Measurements from ENCODE around the gene PON3. TPM values are rescaled to one million over a fixed set of nuclear protein-coding genes. Genes with fewer than 3 reads are reported as not detected.

The PON3 gene
- total and polyA plus RNA-seq, 5 experiments from 2014 or later, result not detected

DNA sequence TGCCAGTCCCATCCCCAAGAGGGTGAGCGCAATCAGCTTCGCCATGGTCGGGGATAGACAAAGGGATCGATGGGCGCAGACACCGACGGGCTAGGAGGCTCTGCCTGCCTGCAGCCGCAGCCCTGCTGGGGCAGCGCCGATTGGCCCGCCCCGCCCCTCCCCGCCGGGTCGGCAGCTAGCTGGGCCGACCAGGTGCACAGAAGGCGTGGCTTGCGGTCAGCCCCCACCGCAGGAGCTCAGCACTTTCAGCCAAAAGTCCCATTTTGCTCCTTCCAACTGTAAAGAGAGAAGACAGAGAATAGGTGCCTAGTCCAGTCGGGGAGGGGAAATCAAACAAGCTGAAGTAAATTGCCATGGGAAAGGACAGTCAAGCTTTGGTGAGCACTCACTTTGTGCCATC is 71.7 kb downstream of the PON3 start, which contains the start of gene PON1:
TSS of gene PON1 (minus strand) at position 102 of the 400 bp plus-strand sequence. CDS start at position 45, 57 bp downstream.
- ATAC-seq (peak; percentile 59 to 72), DNase-seq (peak in 3 of 10 donors; percentile 13 to 38 (median 17))
- POLR2A ChIA-PET, result no interaction called here
- peaks cover 0 to 5% (median 3%) of the 10 kb centered on the region in 4 donors for H3K4me1 Mint-ChIP-seq
- peaks cover 4 to 18% (median 11%) of the 10 kb centered on the region in 5 donors for H3K27me3 Mint-ChIP-seq
- H3K36me3 Mint-ChIP-seq, result peaks cover 0 to 7% (median 2%) of the 10 kb centered on the region in 3 donors
- H3K4me3 Mint-ChIP-seq, result peak within 1 kb of the TSS in 4 of 10 donors; percentile 11 to 50 (median 32)
- H3K27ac Mint-ChIP-seq, result no peak within 1 kb of the TSS
- H3K9me3 Mint-ChIP-seq, result peaks cover 0 to 6% (median 0%) of the 10 kb centered on the region in 9 donors

- no peak for ATAC-seq
- Mint-ChIP-seq H3K4me3 (no peak overlapping the region), H3K4me1 (peaks cover 0 to 5% (median 3%) of the 10 kb centered on the region in 4 donors), H3K27ac (no peak overlapping the region), H3K9me3 (peaks cover 0 to 6% (median 0%) of the 10 kb centered on the region in 9 donors), H3K27me3 (peaks cover 4 to 18% (median 11%) of the 10 kb centered on the region in 5 donors), H3K36me3 (peaks cover 0 to 7% (median 2%) of the 10 kb centered on the region in 3 donors)
- no peak for DNase-seq
- POLR2A ChIA-PET, result no interaction called here
Measured at GRCh38 chr7:95323410-95324129, 72.6 kb downstream of the PON3 start.

- Mint-ChIP-seq H3K27ac (no peak overlapping the region), H3K4me3 (no peak overlapping the region), H3K4me1 (peaks cover 0 to 5% (median 3%) of the 10 kb centered on the region in 4 donors), H3K9me3 (peaks cover 0 to 6% (median 0%) of the 10 kb centered on the region in 9 donors), H3K36me3 (peaks cover 0 to 5% (median 2%) of the 10 kb centered on the region in 3 donors), H3K27me3 (peaks cover 4 to 17% (median 11%) of the 10 kb centered on the region in 5 donors)
- ATAC-seq, result no peak
- DNase-seq, result no peak
- POLR2A ChIA-PET, result no interaction called here
Measured at GRCh38 chr7:95322854-95323253, 73.3 kb downstream of the PON3 start.

- DNase-seq, result no peak
- Mint-ChIP-seq H3K4me1 (peaks cover 0 to 5% (median 3%) of the 10 kb centered on the region in 4 donors), H3K27me3 (peaks cover 4 to 12% (median 11%) of the 10 kb centered on the region in 5 donors), H3K4me3 (no peak overlapping the region), H3K36me3 (peaks cover 0 to 2% (median under 1%) of the 10 kb centered on the region in 3 donors), H3K27ac (no peak overlapping the region), H3K9me3 (peaks cover 0 to 4% (median 0%) of the 10 kb centered on the region in 9 donors)
- POLR2A ChIA-PET, result no interaction called here
- ATAC-seq, result no peak
Measured at GRCh38 chr7:95322396-95322795, 73.8 kb downstream of the PON3 start.

DNA sequence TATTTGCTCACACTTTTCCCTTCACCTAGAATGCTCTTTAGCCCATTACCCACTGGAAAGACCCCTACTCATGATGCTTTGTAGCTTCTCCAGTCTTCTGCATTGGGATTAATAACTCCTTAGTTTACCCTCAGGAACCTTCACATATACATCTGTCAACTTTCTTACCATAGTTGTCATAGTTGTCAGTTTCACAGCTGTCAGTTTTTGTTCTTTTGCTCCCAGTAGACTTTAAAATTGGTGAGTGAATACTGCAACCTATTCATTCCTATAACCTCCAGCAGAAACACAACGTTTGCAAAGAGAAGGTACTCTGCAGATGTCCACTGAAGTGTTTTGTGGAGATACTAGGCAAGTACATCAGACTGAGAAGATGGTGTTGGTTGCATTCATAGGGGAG is 74.5 kb downstream of the PON3 start:
- Mint-ChIP-seq H3K27ac (no peak overlapping the region), H3K36me3 (peaks cover 0 to 2% (median 0%) of the 10 kb centered on the region in 3 donors), H3K9me3 (no peaks in the 10 kb centered on the region), H3K4me3 (no peak overlapping the region), H3K27me3 (peaks cover 4 to 12% (median 11%) of the 10 kb centered on the region in 5 donors), H3K4me1 (peaks cover 0 to 5% (median 3%) of the 10 kb centered on the region in 4 donors)
- DNase-seq, result no peak
- ATAC-seq, result no peak
- POLR2A ChIA-PET, result no interaction called here

GRCh38 chr7:95320651-95321050 is 75.5 kb downstream of the PON3 start:
- Mint-ChIP-seq H3K27ac (no peak overlapping the region), H3K27me3 (peaks cover 2 to 10% (median 5%) of the 10 kb centered on the region in 5 donors), H3K4me1 (peaks cover 0 to 5% (median 3%) of the 10 kb centered on the region in 4 donors), H3K4me3 (no peak overlapping the region), H3K9me3 (no peaks in the 10 kb centered on the region), H3K36me3 (no peaks in the 10 kb centered on the region)
- DNase-seq (no peak), ATAC-seq (no peak)
- POLR2A ChIA-PET, result no interaction called here

DNA sequence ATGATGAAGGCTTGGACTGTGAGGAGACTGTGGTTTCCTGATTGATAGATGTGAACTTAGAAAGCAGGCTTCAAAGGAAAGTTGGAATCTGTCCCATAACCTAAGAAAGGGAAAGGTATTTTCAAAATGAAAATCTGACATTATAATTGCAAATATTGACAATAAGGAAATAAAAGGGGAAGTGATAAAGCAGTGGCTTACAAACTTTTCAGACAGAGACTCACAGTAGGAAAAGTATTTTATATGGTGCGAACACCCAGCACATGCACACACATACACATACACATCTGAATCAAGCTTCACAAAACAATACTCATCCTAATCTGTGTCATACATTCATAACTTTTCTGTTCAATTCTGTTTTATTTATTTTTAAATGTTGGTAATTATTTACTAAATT is 76.6 kb downstream of the PON3 start:
- H3K27me3 Mint-ChIP-seq, result peaks cover 0 to 2% (median under 1%) of the 10 kb centered on the region in 5 donors
- H3K27ac Mint-ChIP-seq, result no peak overlapping the region
- POLR2A ChIA-PET, result no interaction called here
- H3K36me3 Mint-ChIP-seq, result no peaks in the 10 kb centered on the region
- DNase-seq (no peak), ATAC-seq (no peak)
- no peaks in the 10 kb centered on the region for H3K9me3 Mint-ChIP-seq
- H3K4me1 Mint-ChIP-seq, result no peaks in the 10 kb centered on the region
- H3K4me3 Mint-ChIP-seq, result no peak overlapping the region

DNA sequence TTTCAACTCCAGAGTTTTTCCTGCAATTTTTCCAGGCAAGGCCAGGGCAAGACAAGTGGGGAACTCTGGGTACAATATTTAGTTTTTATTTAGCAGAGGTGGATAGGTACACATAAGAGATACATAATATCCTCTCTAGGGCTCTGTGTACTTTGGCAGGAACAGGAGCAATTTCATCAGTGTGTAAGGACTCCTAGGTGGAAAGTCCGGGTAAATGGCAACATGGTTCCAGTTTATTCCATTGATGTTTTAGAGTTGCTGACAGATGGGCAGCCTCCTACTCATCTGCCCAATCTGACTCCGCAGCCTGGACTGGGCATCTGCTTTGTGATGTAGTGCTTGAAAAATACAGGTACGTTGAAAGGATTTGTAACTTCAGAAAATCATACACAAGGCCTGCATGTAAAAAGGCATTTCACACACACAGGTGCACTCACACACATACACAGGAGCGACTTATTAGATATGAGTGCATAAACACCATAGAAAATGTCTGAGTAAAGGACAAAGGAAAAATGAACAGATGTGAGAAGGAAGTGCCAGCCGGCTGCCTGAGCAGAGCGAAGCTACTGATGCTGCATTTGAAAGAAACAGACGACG is 77.6 kb downstream of the PON3 start:
- Mint-ChIP-seq H3K36me3 (no peaks in the 10 kb centered on the region), H3K27me3 (peaks cover 1 to 10% (median 3%) of the 10 kb centered on the region in 5 donors), H3K9me3 (no peaks in the 10 kb centered on the region), H3K4me3 (no peak overlapping the region), H3K4me1 (no peaks in the 10 kb centered on the region), H3K27ac (no peak overlapping the region)
- POLR2A ChIA-PET, result no interaction called here
- DNase-seq, result no peak
- ATAC-seq, result no peak

- POLR2A ChIA-PET, result no interaction called here
- ATAC-seq, result no peak
Measured at GRCh38 chr7:95317966-95318365, 78.2 kb downstream of the PON3 start.

DNA sequence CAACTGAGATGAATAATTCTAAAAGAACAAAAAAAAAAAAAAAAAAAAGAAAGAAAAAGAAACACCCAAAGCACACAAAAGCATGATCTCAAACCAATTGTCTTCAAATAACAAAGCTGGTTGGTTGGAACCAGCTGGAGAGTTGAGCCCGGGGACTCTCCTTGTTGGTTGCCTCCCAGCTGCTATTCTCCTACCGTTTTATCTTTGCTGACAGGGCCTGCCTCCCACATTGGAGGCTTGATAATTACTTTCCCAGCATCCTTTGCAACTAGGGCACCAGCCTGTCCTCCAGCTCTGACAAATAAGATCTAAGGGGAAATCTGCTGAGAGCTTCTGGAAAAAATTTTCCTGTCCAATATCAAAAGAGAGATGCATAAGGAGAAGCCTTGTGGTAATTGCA is 78.6 kb downstream of the PON3 start:
- H3K4me1 Mint-ChIP-seq, result no peaks in the 10 kb centered on the region
- DNase-seq, result no peak
- no peak for ATAC-seq
- H3K4me3 Mint-ChIP-seq, result no peak overlapping the region
- POLR2A ChIA-PET, result no interaction called here
- no peaks in the 10 kb centered on the region for H3K9me3 Mint-ChIP-seq
- H3K36me3 Mint-ChIP-seq, result no peaks in the 10 kb centered on the region
- no peak overlapping the region for H3K27ac Mint-ChIP-seq
- H3K27me3 Mint-ChIP-seq, result peaks cover 1 to 21% (median 6%) of the 10 kb centered on the region in 5 donors

More at GRCh38 chr7:95317966-95318365, 78.2 kb downstream of the PON3 start:
- Mint-ChIP-seq H3K4me1 (no peaks in the 10 kb centered on the region), H3K27me3 (peaks cover 1 to 16% (median 3%) of the 10 kb centered on the region in 5 donors), H3K9me3 (no peaks in the 10 kb centered on the region), H3K36me3 (no peaks in the 10 kb centered on the region), H3K27ac (peak overlapping the region in 1 of 10 donors; percentile 29), H3K4me3 (no peak overlapping the region)
- DNase-seq, result no peak

- Mint-ChIP-seq H3K4me3 (no peak overlapping the region), H3K4me1 (no peaks in the 10 kb centered on the region), H3K36me3 (no peaks in the 10 kb centered on the region), H3K27me3 (peaks cover 1 to 27% (median 9%) of the 10 kb centered on the region in 5 donors), H3K9me3 (peaks cover 0 to 2% (median 0%) of the 10 kb centered on the region in 9 donors), H3K27ac (no peak overlapping the region)
- ATAC-seq (no peak), DNase-seq (no peak)
- POLR2A ChIA-PET, result no interaction called here
Measured at GRCh38 chr7:95316588-95316987, 79.6 kb downstream of the PON3 start.

- no peaks in the 10 kb centered on the region for H3K4me1 Mint-ChIP-seq
- no peaks in the 10 kb centered on the region for H3K36me3 Mint-ChIP-seq
- POLR2A ChIA-PET, result no interaction called here
- H3K27ac Mint-ChIP-seq, result no peak overlapping the region
- H3K27me3 Mint-ChIP-seq, result peaks cover 1 to 27% (median 12%) of the 10 kb centered on the region in 5 donors
- DNase-seq (no peak), ATAC-seq (no peak)
- H3K9me3 Mint-ChIP-seq, result peaks cover 0 to 2% (median 0%) of the 10 kb centered on the region in 9 donors
- H3K4me3 Mint-ChIP-seq, result no peak overlapping the region
Measured at GRCh38 chr7:95312561-95312960, 83.6 kb downstream of the PON3 start.

- H3K9me3 Mint-ChIP-seq, result peaks cover 0 to 2% (median 0%) of the 10 kb centered on the region in 9 donors
- H3K36me3 Mint-ChIP-seq, result no peaks in the 10 kb centered on the region
- ATAC-seq (no peak), DNase-seq (no peak)
- no peak overlapping the region for H3K4me3 Mint-ChIP-seq
- H3K27ac Mint-ChIP-seq, result no peak overlapping the region
- POLR2A ChIA-PET, result no interaction called here
- peaks cover 1 to 27% (median 12%) of the 10 kb centered on the region in 5 donors for H3K27me3 Mint-ChIP-seq
- H3K4me1 Mint-ChIP-seq, result no peaks in the 10 kb centered on the region
Measured at GRCh38 chr7:95311389-95311788, 84.8 kb downstream of the PON3 start.

All from naive thymus-derived CD8-positive, alpha-beta T cell (primary cell).